SK-N-SH treated with all-trans-retinoic acid at 6 μM for 48 hours (cell line): ENCODE data around the gene SKIC8.

Source experiments
- BACH2 ChIP-seq: fragments of 250-450 bp; sonication (Bioruptor Pico); IDR thresholded peaks from 2 replicates; pipeline ENCODE4 v1.9.0; 2021; ENCODE audit warnings: mild to moderate bottlenecking, borderline replicate concordance
- PATZ1 ChIP-seq: fragments of 250-450 bp; sonication (Bioruptor Pico); IDR thresholded peaks from 2 replicates; pipeline ENCODE4 v1.8.0; 2020; ENCODE audit warnings: mild to moderate bottlenecking, moderate library complexity, borderline replicate concordance
- RARB ChIP-seq: fragments of 250-450 bp; sonication (Bioruptor Pico); IDR thresholded peaks from 2 replicates; pipeline ENCODE4 v1.8.0; 2021; ENCODE audit warnings: mild to moderate bottlenecking, moderate library complexity
- ZFP30 ChIP-seq: fragments of 450-650 bp; formaldehyde crosslinking; IDR thresholded peaks from 2 replicates; pipeline ENCODE4 v1.5.0; 2022; ENCODE audit warnings: mild to moderate bottlenecking, moderate library complexity

- TF ChIP-seq BACH2 (CRISPR knock-in tag) (no peak), PATZ1 (CRISPR knock-in tag) (no peak), RARB (no peak), ZFP30 (CRISPR knock-in tag) (no peak)
Observed at GRCh38 chr15:78322724-78323521, 23.5 kb upstream of the SKIC8 start.
